HG02623 (cell line): ENCODE measurements around the gene RAD21L1.
"Not testable (repeated sequence)": the region's sequence is repeated elsewhere in the genome, so short reads cannot be mapped to it uniquely, and the experiment has no call there.

Experiments used
- ATAC-seq: cut with Tn5 transposase; IDR thresholded peaks from one replicate; pipeline ENCODE4 v1.9.1; 2021; ENCODE audit warnings: moderate library complexity; ENCODE audit not compliant: unreplicated experiment

RAD21L1 gene

GRCh38 chr20:1199212-1199873, 26.5 kb upstream of the RAD21L1 start:
- no peak for ATAC-seq

GRCh38 chr20:1199964-1200363, 25.9 kb upstream of the RAD21L1 start:
- ATAC-seq, result no peak

GRCh38 chr20:1202762-1203504, 22.9 kb upstream of the RAD21L1 start, which contains the start of gene C20orf202:
Gene C20orf202 (plus strand): TSS chr20:1203454. CDS start chr20:1203586, 132 bp downstream.
- ATAC-seq, result no peak

GRCh38 chr20:1203630-1204029, 22.2 kb upstream of the RAD21L1 start:
- ATAC-seq, result no peak

GRCh38 chr20:1204113-1204512, 21.7 kb upstream of the RAD21L1 start:
- no peak for ATAC-seq

GRCh38 chr20:1204576-1204975, 21.3 kb upstream of the RAD21L1 start:
- ATAC-seq, result no peak

GRCh38 chr20:1205802-1206201, 20.0 kb upstream of the RAD21L1 start:
- ATAC-seq, result no peak

- ATAC-seq, result no peak
These were observed 19.3 kb upstream of the RAD21L1 start for GRCh38 chr20:1206366-1207148.

- no peak for ATAC-seq
These were observed 18.5 kb upstream of the RAD21L1 start for GRCh38 chr20:1207293-1207878.

- ATAC-seq, result no peak
These were observed 16.1 kb upstream of the RAD21L1 start for GRCh38 chr20:1209447-1210387.

GRCh38 chr20:1210501-1210900, 15.3 kb upstream of the RAD21L1 start:
- no peak for ATAC-seq

GRCh38 chr20:1212023-1212422, 13.8 kb upstream of the RAD21L1 start:
- ATAC-seq, result no peak

- no peak for ATAC-seq
These were observed 13.0 kb upstream of the RAD21L1 start for GRCh38 chr20:1212607-1213396.

- ATAC-seq, result no peak
These were observed 11.0 kb upstream of the RAD21L1 start for GRCh38 chr20:1214838-1215261.

- ATAC-seq, result no peak
These were observed 10.3 kb upstream of the RAD21L1 start for GRCh38 chr20:1215386-1216170.

GRCh38 chr20:1216527-1217427, 9.1 kb upstream of the RAD21L1 start:
- not testable (repeated sequence) for ATAC-seq

GRCh38 chr20:1222750-1223149, 3.1 kb upstream of the RAD21L1 start:
- not testable (repeated sequence) for ATAC-seq
